HG02973 (cell line): ENCODE data around the gene DPYD.

Experiments used
- ATAC-seq: cut with Tn5 transposase; IDR thresholded peaks from one replicate; pipeline ENCODE4 v1.9.1; 2021; ENCODE audit warnings: moderate library complexity; ENCODE audit not compliant: unreplicated experiment

Gene DPYD

GRCh38 chr1:97164276-97164639, 756.6 kb downstream of the DPYD start:
- no peak for ATAC-seq

DNA sequence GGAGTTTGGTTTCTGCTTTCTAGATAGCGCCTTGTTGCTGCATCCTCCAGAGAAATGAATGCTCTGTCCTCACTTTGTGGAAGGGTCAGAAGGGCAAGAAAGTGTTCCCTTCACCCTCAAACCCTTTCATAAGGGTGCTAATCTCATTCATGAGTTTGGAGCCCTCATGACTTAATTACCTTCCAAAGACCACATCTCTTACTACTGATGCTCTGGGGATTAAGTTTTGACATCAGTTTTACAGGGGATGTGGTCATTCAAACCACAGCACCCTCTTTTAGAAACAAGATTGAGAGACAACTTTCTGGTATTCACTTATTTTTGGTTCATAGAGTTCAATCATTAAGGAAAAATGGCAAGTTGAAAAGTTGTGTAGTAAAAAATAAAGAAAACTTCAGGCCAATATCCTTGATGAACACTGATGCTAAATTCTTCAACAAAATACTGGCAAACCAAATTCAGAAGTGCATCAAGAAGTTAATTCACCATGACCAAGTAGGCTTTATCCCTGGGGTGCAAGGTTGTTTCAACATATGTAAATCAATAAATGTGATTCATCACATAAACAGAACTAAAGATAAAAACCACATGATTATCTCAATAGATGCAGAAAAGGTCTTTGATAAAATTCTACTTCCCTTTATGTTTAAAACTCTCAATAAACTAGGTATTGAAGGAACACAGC, 757.1 kb downstream of the DPYD start:
- ATAC-seq: peak; percentile 52

DNA sequence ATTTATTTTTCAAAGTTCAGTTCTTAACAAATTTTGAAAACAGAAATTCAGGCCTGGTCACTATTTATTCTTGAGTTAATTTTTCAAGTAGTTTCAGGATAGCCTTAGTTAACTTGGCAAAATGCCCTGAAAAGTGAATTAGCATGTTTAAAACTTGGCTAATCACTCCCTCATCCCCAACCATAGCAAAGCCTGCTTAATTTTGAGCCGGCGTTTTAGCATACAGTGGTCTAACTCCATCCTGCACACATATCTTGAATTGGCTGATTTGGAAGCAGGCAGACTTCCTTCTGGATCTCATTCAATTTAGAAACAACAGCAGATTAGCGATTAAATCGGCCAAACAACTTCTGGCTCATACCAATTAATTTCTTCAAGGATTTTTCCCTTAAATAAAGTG, 760.0 kb downstream of the DPYD start:
- ATAC-seq: no peak

DNA sequence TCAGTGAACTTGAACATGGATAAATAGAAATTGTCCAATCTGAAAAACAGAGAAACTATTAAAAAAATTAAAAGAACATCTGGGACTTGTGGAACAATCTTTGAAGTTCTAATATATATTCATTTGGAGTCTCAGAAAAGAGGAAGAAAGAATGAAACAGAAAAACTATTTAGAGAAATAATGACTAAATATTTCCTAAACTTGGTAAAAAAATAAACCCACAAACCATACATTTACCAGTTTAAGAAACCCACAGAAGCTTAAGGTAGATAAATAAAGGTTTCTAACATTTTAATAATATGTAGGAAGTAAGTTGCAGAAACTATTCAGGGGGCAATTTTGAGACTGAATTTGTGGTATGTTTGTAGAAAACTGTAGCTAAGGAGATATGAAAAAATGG, 761.5 kb downstream of the DPYD start:
- peak; percentile 53 for ATAC-seq

DNA sequence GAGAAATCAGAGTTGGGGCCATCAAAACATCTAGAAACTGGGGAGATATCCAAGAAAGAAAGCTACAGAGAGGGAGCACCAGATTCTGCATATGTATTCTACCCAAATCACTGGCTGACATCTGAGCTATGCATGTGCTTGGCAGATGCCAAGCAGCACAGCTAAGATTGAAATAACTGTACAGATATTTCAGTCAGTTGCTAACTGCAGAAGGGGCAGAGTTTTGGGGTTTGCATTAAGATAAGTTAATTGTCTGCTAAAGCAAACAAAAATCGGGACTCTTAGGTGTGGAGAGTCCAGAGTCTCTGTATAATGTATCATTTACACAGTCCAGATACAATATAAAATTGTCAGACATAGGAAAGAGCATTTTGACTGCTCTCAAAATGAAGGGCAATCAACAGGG, 762.1 kb downstream of the DPYD start:
- no peak for ATAC-seq

DNA sequence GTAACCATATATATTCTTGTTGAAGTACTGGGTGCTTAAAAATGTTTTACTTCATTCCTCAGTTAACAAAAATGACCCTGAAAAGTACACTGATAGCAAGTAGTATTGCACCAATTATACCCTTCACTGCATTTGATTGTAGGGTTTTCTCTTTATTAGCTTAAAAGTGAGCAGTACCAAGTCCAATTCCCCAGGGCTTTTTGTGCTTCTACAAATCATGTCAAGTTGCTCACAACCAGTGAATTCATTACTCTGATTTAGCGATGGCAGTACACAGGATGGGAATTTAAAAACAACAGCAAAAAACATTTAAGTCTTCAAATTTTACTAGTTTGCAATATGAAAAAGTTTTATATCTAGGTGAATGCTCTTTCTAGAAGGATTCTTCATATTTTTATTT, 762.8 kb downstream of the DPYD start:
- ATAC-seq: no peak

DNA sequence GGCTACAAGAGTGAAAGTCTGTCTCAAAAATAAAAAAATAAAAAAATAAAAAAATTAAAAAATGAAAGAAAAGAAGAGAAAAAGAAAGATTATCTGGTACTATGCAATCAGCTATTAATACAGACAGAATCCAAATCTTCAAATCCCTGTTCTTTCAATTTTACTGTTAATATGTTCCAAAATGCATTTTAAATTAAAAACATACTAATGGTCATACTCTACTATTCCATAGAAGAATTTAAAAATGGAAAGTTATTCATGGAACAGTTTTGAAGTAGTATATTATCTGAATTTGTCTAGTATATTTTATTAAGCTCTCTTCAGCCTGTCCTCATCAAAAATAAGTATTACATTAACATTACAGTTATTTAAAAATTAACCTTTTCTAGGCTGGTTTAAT, 769.2 kb downstream of the DPYD start:
- no peak for ATAC-seq

GRCh38 chr1:97145321-97145956, 775.4 kb downstream of the DPYD start:
- ATAC-seq: no peak

DNA sequence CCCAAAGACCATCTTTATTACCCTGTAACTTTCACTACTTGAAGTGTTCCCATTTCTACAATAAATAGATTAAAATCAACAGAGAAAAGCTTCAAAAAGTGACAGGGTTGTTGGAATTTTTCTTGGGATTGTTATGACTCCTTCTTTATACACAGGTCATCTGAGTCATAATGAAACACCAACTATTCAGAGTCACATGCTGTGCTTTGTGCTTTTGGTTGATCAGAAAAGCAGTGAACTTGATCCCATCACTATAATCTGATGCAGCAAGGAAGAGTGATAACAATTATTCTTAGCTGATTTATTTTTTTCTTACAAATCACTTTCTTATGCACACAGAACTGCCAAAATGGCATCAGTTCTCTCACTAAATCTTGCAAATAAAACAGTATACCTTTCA, 776.3 kb downstream of the DPYD start:
- no peak for ATAC-seq

DNA sequence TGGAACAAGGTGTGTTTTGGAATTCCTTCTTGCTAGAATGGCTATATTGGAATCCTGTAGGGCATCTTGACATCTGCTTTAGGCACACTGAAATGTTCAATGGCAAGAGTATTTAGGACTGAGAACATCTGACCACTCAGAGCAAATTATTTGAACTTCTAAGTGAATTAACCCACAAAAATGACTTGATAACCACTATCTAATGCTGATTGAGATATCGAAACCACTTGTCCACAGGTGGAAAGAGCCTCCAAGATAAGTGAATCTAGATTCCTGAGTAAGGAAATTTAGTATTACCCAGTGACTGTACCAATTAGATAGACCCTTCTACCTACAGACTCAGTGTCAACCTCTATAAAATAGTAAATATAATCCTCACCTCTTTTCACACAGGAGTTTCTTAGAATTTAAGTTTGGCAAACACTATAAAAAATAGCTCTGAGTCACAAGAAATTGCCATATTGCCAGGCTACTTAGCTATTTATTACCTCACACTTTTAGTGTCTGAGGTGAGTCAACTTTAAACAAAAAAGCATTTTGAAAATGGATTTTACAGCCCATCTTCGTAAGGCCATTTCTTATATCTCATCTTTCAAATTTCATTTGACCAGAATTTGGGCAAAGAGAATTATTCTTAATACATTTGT, 777.5 kb downstream of the DPYD start:
- no peak for ATAC-seq

- ATAC-seq: no peak
Observed at GRCh38 chr1:97140611-97141010, 780.2 kb downstream of the DPYD start.

GRCh38 chr1:97139512-97139911, 781.3 kb downstream of the DPYD start:
- no peak for ATAC-seq

GRCh38 chr1:97138515-97139032, 782.3 kb downstream of the DPYD start:
- ATAC-seq: peak; percentile 26

GRCh38 chr1:97137862-97138514, 782.8 kb downstream of the DPYD start:
- ATAC-seq: peak; percentile 98

DNA sequence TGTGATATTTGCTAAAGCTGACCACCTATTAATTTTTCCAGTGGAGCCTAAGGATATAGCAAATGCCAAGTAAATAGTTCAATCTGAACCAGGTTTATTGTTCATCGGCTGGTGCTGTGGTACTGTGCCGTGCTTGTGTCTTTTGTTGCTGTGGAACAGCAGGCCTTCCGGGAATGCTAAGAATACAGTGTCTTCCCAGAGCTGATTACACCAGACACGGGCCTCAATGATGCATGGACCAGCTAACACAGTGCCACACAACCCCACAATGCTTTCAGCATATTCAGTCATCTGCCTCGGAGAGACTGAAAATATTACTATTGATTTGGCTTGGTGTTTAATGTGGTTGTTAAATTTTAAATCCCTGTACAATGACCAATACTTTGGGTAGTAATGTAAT, 783.8 kb downstream of the DPYD start:
- no peak for ATAC-seq

DNA sequence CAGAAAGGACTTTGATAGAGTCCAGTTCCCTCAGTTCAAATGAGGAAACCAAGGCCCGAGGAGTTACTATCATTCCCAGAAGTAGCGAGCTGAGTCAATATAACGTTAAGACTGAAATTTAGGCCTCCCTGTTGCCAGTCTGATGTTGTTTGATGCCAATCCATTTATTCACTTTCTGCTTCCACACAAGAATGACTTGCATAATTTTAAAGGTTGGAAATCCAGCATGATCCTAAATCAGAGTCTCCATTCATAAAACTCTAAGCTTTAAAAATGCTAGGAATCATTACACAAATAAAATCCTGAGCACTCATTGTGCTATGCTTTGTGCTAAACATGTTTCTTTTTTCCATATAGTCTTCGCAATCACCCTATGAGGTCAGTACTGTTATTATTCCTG, 784.9 kb downstream of the DPYD start:
- ATAC-seq: no peak

DNA sequence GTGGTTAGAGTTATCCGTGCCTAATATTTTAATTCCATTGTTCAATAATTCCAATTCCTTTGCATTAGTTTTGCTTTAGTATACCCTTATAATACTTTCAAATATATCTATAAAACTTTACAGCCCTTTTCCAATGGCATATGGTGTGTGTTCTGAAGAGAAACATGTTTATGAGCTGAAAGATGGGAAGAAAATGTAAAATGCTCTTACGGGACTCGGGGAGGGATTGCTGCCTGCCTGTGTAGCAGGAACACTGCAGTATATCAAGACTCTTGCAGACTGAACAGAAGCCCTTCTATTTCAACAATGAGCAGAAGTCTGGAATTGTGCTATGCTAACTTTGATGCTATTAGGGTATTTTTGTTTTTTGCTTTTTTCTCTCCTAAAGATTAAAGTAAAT, 792.4 kb downstream of the DPYD start:
- no peak for ATAC-seq

GRCh38 chr1:97123717-97124431, 797.0 kb downstream of the DPYD start:
- ATAC-seq: no peak

- ATAC-seq: no peak
Observed at GRCh38 chr1:97120806-97121205, 800.0 kb downstream of the DPYD start.

- ATAC-seq: no peak
Observed at GRCh38 chr1:97119260-97120158, 801.3 kb downstream of the DPYD start.
